Ishikawa (cell line): ENCODE data around the gene ELFN1.

Experiments used
- CEBPB ChIP-seq: IDR thresholded peaks from 2 replicates; pipeline ENCODE4 v1.6.1; 2012
- EGR1 ChIP-seq: IDR thresholded peaks from 2 replicates; pipeline ENCODE4 v1.6.1; 2012
- EP300 ChIP-seq: IDR thresholded peaks from 2 replicates; pipeline ENCODE4 v1.6.1; 2012; ENCODE audit warnings: borderline replicate concordance
- MAX ChIP-seq: IDR thresholded peaks from 2 replicates; pipeline ENCODE4 v1.6.1; 2012
- NFIC ChIP-seq: IDR thresholded peaks from 2 replicates; pipeline ENCODE4 v1.6.1; 2012
- RAD21 ChIP-seq: IDR thresholded peaks from 2 replicates; pipeline ENCODE4 v1.6.1; 2012; ENCODE audit warnings: low read depth
- REST ChIP-seq: IDR thresholded peaks from 2 replicates; pipeline ENCODE4 v1.6.1; 2012; ENCODE audit warnings: low read depth, mild to moderate bottlenecking
- TAF1 ChIP-seq: IDR thresholded peaks from 2 replicates; pipeline ENCODE4 v1.6.1; 2012; ENCODE audit warnings: low read depth, mild to moderate bottlenecking
- TCF12 ChIP-seq: IDR thresholded peaks from 2 replicates; pipeline ENCODE4 v1.6.1; 2012; ENCODE audit warnings: low read depth
- USF1 ChIP-seq: IDR thresholded peaks from 2 replicates; pipeline ENCODE4 v1.6.1; 2012
- YY1 ChIP-seq: IDR thresholded peaks from 2 replicates; pipeline ENCODE4 v1.6.1; 2012; ENCODE audit warnings: low read depth

GRCh38 chr7:1669064-1669951 lies 769 bp upstream of the ELFN1 start:
- TF ChIP-seq MAX (no peak), CEBPB (no peak), REST (no peak), YY1 (no peak), TAF1 (no peak), EGR1 (no peak), EP300 (no peak), TCF12 (no peak), RAD21 (no peak), NFIC (no peak), USF1 (no peak)
